ENCODE measurements around the gene HPN.

DNA sequence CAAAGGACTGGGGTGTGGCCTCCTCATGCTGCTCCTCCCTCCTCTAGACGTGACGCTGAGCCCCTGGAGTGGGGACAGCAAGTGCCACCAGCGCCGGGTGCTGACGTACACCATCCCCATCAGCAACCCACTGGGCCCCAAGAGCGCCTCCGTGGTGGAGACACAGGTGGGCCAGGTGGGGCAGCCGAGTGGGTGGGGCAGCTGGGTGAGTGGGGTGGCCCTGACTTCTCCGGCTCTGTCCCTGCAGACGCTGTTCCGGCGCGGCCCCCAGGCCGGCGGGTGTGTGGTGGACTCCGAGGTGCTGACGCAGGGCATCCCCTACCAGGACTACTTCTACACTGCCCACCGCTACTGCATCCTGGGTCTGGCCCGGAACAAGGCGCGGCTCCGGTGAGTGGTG is 22.4 kb upstream of the HPN start:
- TF ChIP-seq EZH2 (IDR thresholded peaks at IDR 0.05; ENCODE audit: borderline replicate concordance, low read depth, low read length, severe bottlenecking), result no peak
- TF ChIP-seq, protein P1, sequence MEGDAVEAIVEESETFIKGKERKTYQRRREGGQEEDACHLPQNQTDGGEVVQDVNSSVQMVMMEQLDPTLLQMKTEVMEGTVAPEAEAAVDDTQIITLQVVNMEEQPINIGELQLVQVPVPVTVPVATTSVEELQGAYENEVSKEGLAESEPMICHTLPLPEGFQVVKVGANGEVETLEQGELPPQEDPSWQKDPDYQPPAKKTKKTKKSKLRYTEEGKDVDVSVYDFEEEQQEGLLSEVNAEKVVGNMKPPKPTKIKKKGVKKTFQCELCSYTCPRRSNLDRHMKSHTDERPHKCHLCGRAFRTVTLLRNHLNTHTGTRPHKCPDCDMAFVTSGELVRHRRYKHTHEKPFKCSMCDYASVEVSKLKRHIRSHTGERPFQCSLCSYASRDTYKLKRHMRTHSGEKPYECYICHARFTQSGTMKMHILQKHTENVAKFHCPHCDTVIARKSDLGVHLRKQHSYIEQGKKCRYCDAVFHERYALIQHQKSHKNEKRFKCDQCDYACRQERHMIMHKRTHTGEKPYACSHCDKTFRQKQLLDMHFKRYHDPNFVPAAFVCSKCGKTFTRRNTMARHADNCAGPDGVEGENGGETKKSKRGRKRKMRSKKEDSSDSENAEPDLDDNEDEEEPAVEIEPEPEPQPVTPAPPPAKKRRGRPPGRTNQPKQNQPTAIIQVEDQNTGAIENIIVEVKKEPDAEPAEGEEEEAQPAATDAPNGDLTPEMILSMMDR (IDR thresholded peaks at IDR 0.05; ENCODE audit: borderline replicate concordance, extremely low read depth, low read length, poor library complexity, severe bottlenecking), result no peak

Data from DND-41 (cell line).